ENCODE data around the gene PARN. TPM values are rescaled to one million over a fixed set of nuclear protein-coding genes. Genes with fewer than 3 reads are reported as not detected.
A peak's percentile ranks its signal among the peaks of the same experiment; 100 is the strongest.

The PARN gene
- total and polyA plus RNA-seq, 2 experiments from 2014 or later, result 32.5 to 61.3 TPM

DNA sequence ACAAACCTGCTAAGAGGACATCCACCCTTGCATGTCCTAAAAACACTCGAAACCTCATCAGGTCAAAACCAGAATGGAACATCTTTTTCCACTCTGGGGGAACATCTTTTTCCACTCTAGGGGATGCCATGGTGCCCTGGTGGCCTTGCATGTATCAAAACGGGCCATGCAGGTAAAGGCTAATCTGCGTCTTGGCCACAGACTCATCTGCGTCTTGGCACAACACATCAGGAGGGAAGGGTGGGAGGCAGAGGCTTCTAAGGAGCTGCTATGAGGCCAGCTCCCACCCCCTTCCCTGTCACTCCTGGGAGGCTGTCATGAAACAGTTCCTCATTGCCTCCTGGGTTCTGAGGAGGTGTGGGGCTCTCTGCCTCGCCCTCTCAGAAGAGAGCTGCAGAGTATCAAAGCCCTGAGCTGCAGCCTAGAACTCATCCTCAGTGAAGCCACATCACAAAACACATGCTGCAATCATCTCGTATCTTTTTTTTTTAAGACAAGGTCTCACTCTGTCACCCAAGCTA, 27.6 kb downstream of the PARN start (continued):
- TF ChIP-seq, protein P1, sequence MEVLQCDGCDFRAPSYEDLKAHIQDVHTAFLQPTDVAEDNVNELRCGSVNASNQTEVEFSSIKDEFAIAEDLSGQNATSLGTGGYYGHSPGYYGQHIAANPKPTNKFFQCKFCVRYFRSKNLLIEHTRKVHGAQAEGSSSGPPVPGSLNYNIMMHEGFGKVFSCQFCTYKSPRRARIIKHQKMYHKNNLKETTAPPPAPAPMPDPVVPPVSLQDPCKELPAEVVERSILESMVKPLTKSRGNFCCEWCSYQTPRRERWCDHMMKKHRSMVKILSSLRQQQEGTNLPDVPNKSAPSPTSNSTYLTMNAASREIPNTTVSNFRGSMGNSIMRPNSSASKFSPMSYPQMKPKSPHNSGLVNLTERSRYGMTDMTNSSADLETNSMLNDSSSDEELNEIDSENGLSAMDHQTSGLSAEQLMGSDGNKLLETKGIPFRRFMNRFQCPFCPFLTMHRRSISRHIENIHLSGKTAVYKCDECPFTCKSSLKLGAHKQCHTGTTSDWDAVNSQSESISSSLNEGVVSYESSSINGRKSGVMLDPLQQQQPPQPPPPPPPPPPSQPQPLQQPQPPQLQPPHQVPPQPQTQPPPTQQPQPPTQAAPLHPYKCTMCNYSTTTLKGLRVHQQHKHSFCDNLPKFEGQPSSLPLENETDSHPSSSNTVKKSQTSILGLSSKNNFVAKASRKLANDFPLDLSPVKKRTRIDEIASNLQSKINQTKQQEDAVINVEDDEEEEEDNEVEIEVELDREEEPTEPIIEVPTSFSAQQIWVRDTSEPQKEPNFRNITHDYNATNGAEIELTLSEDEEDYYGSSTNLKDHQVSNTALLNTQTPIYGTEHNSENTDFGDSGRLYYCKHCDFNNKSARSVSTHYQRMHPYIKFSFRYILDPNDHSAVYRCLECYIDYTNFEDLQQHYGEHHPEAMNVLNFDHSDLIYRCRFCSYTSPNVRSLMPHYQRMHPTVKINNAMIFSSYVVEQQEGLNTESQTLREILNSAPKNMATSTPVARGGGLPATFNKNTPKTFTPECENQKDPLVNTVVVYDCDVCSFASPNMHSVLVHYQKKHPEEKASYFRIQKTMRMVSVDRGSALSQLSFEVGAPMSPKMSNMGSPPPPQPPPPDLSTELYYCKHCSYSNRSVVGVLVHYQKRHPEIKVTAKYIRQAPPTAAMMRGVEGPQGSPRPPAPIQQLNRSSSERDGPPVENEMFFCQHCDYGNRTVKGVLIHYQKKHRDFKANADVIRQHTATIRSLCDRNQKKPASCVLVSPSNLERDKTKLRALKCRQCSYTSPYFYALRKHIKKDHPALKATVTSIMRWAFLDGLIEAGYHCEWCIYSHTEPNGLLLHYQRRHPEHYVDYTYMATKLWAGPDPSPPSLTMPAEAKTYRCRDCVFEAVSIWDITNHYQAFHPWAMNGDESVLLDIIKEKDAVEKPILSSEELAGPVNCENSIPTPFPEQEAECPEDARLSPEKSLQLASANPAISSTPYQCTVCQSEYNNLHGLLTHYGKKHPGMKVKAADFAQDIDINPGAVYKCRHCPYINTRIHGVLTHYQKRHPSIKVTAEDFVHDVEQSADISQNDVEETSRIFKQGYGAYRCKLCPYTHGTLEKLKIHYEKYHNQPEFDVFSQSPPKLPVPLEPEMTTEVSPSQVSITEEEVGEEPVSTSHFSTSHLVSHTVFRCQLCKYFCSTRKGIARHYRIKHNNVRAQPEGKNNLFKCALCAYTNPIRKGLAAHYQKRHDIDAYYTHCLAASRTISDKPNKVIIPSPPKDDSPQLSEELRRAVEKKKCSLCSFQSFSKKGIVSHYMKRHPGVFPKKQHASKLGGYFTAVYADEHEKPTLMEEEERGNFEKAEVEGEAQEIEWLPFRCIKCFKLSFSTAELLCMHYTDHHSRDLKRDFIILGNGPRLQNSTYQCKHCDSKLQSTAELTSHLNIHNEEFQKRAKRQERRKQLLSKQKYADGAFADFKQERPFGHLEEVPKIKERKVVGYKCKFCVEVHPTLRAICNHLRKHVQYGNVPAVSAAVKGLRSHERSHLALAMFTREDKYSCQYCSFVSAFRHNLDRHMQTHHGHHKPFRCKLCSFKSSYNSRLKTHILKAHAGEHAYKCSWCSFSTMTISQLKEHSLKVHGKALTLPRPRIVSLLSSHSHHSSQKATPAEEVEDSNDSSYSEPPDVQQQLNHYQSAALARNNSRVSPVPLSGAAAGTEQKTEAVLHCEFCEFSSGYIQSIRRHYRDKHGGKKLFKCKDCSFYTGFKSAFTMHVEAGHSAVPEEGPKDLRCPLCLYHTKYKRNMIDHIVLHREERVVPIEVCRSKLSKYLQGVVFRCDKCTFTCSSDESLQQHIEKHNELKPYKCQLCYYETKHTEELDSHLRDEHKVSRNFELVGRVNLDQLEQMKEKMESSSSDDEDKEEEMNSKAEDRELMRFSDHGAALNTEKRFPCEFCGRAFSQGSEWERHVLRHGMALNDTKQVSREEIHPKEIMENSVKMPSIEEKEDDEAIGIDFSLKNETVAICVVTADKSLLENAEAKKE (CRISPR knock-in tag; IDR thresholded peaks at IDR 0.05), result no peak

DNA sequence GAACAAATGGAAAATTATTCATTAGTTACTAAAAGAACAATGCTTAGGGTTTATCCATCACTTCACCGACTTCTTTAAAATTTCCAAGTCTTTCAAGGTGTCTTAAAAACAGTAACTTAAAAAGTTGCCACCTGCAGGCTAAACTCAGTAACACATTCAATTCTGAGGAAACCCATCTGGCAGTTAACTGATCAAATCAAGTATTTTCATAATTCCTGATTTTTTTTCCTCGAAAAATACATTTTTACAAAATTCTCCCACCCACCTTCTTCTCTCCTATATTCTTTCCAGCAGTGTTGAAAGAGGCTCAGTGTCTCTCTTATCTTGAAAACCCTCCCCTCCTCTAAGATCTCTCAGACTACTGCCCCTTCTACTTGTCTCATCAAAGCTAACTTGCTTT, 29.9 kb downstream of the PARN start:
- Histone ChIP-seq H3K36me3 (ENCODE audit: insufficient read depth) (peaks cover 20% of the 10 kb centered on the region), H3K79me2 (replicated peaks; ENCODE audit: insufficient read depth) (no peaks in the 10 kb centered on the region), H2AFZ (no peak overlapping the region), H3K27ac (ENCODE audit: low read depth) (no peak overlapping the region; the same call in 1 of the 2 replicates), H3K27me3 (ENCODE audit: insufficient read depth) (no peaks in the 10 kb centered on the region), H3K9me2 (ENCODE audit: insufficient read depth) (no peaks in the 10 kb centered on the region), H3K4me1 (ENCODE audit: insufficient read depth) (no peaks in the 10 kb centered on the region), H3F3A (replicated peaks; ENCODE audit: low read depth) (no peaks in the 10 kb centered on the region), H3K4me3 (no peak overlapping the region), H4K20me1 (replicated peaks; ENCODE audit: insufficient read depth) (peaks cover 3% of the 10 kb centered on the region; the same call in 1 of the 2 replicates), H3K4me2 (no peak overlapping the region)
- TF ChIP-seq, protein P2, sequence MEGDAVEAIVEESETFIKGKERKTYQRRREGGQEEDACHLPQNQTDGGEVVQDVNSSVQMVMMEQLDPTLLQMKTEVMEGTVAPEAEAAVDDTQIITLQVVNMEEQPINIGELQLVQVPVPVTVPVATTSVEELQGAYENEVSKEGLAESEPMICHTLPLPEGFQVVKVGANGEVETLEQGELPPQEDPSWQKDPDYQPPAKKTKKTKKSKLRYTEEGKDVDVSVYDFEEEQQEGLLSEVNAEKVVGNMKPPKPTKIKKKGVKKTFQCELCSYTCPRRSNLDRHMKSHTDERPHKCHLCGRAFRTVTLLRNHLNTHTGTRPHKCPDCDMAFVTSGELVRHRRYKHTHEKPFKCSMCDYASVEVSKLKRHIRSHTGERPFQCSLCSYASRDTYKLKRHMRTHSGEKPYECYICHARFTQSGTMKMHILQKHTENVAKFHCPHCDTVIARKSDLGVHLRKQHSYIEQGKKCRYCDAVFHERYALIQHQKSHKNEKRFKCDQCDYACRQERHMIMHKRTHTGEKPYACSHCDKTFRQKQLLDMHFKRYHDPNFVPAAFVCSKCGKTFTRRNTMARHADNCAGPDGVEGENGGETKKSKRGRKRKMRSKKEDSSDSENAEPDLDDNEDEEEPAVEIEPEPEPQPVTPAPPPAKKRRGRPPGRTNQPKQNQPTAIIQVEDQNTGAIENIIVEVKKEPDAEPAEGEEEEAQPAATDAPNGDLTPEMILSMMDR (conservative IDR thresholded peaks at IDR 0.05; ENCODE audit: low read depth in 2 of 2), result peak; percentile 29 to 55; a peak in 2 of 4 replicates
- TF ChIP-seq ZNF331 (CRISPR knock-in tag; IDR thresholded peaks at IDR 0.05; ENCODE audit: low read depth), result no peak
- no peak for TF ChIP-seq STAT1 (IDR thresholded peaks at IDR 0.05; ENCODE audit: unreplicated experiment)
- DNase-seq (ENCODE audit: low spot score) (peak; percentile 60), ATAC-seq (no peak)
- Mint-ChIP-seq H3K27ac (no peak overlapping the region), H3K27me3 (ENCODE audit: insufficient read depth, low read depth, poor library complexity) (peaks cover 3% of the 10 kb centered on the region), H3K9me3 (no peaks in the 10 kb centered on the region), H3K4me1 (no peaks in the 10 kb centered on the region), H3K36me3 (ENCODE audit: low read depth) (peaks cover 81% of the 10 kb centered on the region), H3K4me3 (no peak overlapping the region)

All from GM23338 (cell line).